Fibroblast of lung (primary cell): ENCODE measurements around the gene SORCS2.

Source experiments
- EZH2 ChIP-seq: IDR thresholded peaks from 2 replicates; pipeline ENCODE4 v1.5.1; 2012; ENCODE audit warnings: low read length, control low read depth, mild to moderate bottlenecking; ENCODE audit errors: missing control alignments
- TF ChIP-seq, protein P1 (sequence below), 2 donors: IDR thresholded peaks in 1 of 2; conservative IDR thresholded peaks in 1 of 2; 1 replicate in 1 of 2; 2 replicates in 1 of 2; pipeline ENCODE4 v1.5.1; 2011 to 2012; ENCODE audit warnings: low read length in 2 of 2, control low read depth in 1 of 2, inconsistent platforms in 1 of 2, low read depth in 1 of 2, mild to moderate bottlenecking in 1 of 2

GRCh38 chr4:7713757-7714156 lies 521.4 kb downstream of the SORCS2 start:
- TF ChIP-seq, protein P1, sequence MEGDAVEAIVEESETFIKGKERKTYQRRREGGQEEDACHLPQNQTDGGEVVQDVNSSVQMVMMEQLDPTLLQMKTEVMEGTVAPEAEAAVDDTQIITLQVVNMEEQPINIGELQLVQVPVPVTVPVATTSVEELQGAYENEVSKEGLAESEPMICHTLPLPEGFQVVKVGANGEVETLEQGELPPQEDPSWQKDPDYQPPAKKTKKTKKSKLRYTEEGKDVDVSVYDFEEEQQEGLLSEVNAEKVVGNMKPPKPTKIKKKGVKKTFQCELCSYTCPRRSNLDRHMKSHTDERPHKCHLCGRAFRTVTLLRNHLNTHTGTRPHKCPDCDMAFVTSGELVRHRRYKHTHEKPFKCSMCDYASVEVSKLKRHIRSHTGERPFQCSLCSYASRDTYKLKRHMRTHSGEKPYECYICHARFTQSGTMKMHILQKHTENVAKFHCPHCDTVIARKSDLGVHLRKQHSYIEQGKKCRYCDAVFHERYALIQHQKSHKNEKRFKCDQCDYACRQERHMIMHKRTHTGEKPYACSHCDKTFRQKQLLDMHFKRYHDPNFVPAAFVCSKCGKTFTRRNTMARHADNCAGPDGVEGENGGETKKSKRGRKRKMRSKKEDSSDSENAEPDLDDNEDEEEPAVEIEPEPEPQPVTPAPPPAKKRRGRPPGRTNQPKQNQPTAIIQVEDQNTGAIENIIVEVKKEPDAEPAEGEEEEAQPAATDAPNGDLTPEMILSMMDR (conservative IDR thresholded peaks at IDR 0.05 in 1 of 2, IDR thresholded peaks at IDR 0.05 in 1 of 2; ENCODE audit: low read depth in 1 of 2, low read length in 2 of 2) = no peak
- TF ChIP-seq EZH2 = no peak
